Medulla oblongata (tissue), 1 donor: Measurements from ENCODE around the gene NR5A2.

Experiments used
- DNase-seq: peaks from one replicate; pipeline ENCODE4 v3.0.0-alpha.2; 2015; ENCODE audit errors: extremely low spot score

Gene NR5A2

DNA sequence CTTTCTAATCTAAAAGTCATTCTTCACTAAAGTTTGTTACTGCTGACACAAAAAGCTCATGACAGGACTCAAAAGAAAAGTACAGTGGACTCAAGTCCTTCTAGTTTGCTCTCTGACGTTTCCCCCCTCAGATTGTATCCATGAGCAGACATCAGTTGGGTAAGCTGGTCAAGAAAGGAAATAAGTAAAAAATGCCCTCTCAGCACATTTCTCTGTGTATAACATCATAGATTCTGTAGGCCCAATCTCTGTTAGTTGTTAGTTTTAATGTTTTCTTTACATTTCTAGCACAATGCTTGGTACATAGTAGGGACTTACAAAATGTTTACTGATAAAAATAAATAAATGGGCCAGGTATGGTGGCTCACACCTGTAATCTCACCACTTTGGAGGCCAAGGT, 96.8 kb downstream of the NR5A2 start:
- no peak for DNase-seq

DNA sequence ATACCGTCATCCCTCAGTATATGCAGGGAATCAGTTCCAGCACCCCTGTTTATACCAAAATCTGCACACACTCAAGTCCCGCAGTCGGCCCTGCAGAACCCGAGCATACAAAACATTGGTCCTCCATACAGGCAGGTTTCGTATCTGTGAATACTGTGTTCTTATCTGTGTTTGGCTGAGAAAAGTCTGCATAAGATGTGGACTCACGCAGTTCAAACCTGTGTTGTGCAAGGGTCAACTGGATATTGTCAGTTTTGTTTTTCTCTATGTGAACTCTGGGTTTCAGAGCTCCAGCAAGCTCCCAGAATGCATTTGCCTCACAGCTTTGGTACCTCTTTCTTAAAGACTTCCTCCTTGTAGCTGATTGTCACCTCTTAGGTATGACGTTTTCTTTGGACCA, 100.6 kb downstream of the NR5A2 start:
- DNase-seq: no peak

DNA sequence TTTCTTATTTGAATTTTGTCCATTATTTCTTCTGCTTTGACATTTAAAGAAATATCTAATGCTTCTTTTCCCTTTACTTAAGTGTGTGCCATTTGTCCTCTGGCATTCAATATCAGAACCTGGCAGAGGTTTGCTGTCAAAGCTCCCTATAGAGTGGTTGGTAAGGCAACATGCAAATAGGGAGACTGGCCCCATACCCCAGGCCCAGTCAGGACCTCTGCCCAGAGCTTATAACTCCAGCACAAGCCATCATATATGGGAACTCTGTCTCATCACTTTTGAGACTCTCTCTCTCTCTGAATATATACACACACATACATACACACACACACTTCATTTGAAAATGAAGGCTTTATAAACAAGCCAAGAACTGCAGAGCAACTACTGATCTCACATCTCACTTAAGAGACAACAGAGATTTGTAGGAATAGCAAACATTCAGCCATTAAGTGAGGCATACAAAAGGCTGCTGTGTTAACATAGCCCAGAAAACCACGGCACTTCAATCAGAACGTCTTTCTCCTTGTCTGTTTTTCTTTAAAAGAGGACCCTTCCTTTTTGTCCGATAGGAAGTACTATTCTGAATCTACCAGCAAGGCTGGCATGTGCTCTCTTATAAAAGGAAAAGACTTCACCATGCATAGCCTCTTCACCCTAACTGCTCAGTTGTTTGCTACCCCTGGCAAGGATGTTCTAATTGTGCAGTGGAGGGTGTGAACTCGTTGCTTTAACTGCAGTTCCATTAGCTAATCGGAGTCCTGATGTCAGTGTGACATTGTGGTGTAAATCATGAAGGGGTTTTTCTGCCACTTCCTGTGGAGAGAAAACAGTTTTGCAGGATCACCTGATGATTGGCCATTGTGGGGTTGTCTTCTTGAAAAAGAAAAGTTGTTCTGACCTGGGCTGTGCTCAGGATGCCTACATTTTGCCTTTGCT, 101.7 kb downstream of the NR5A2 start:
- DNase-seq: no peak

DNA sequence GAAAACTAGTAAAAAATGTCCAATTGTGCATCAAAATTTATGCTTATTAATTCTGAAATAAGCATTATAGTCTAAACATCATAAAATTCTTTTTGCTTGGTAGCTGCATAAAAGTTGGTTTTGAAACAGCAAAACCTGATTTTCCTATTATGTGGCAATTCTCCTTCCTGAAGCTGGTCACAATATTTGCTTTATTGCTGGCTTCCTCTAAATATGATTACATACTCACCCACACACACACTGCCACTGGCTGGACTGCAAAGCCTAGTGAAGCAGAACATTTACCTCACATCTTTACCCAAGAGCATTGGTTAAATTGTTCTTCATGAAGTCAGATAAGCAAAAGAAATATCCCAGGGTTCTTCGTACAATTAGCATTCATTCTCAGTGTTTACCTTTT, 103.0 kb downstream of the NR5A2 start:
- DNase-seq: no peak

DNA sequence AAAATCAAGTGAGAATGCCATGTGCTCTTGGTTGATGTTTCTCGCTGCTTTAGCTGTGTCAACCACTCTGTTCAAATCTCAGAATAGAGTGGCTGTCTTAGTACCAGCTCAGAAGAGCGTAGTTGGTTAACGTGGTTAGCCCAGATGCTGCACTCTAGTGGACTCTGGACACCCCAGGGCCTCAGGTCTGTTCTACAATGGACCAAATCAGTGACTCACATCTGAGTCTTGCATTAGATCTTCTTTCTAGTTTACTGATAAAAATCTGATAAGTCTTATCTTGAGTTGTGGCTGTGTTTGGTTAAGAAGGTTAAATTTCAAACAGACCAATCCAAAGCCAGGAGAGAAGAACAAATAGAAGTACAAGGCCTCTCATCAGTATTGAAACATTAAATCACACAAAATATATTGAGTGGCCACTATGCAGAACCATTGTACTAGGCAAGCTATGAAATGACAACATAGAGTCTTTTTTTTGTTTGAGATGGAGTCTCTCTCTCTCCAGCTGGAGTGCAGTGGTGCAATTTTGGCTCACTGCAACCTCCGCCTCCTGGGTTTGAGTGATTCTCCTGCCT, 104.1 kb downstream of the NR5A2 start:
- DNase-seq: no peak

DNA sequence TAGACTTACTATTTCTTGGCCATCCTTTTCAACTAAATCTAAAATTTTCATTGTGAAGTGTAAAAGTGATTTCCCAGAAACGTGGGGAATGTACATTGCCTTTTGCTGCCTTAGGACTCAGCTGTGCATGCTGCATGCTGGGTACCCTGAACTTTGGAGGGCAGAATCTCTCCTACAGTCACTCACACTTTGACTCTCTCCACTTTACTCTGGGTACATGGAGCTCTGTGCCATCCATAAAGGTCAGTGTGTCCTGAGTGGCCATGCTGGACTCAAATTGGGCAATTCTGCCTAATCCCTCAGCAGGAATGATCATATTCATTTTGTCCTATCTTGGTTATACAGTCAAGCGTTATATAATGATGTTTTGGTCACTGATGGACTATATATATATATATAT, 105.6 kb downstream of the NR5A2 start:
- no peak for DNase-seq

DNA sequence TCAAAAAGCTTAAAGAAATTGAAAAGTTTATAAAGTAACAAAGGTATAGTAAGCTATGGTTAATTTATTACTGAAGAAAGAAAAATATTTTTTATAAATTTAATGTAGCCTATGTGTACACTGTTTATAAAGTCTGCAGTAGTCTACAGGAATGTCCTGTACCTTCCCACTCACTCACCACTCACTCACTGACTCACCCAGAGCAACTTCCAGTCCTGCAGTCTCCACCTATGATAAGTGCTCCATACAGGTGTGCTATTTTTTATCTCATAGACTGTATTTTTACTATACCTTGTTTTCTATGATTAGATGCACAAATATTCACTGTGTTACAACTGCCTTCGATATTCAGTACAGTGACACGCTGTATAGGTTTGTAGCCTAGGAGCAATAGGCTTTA, 106.6 kb downstream of the NR5A2 start:
- no peak for DNase-seq

DNA sequence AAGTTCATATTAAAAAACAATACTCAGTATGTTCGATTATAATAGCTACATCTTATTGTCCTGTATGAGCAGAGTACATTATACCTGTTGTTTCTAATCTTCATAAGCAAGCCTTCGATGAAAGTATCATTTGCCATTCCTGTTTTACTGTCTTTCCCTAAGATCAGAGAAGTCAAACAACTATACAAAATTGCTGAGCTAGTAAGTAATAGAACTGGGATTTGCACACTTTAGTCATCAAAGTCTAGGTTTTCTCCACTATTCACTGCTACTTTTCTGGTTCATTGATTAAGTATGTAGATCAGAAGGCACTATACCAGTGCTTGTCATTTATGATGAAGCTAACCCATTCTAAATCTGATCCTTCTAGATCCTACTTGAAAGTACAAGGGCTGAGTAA, 108.9 kb downstream of the NR5A2 start:
- no peak for DNase-seq

DNA sequence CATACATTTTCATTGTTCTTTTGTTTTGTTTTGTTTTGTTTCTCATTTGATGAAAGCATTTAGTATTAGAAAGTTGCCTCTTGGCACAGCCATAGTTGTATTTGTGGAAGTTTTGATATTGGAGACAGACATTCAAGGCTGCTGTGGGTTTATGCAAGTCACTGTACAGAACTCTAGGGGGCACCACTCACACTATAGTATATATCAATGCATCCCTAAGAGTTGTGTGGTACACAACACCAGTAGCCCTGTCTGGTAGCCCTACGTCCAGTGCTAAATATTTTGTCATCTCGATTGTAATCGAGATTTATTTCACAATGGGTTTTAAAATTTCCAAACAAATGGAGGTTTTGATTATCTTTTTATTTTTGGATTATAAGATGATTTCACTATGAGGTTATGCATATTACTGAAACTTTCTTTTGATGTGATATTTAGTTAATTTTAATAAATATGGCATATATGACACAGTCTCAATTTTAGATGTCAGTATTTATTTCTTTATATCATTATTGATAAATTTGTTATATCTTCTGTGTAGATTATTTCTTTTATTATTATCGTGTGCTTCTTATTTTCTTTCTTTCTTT, 112.2 kb downstream of the NR5A2 start:
- peak; percentile 40 for DNase-seq

DNA sequence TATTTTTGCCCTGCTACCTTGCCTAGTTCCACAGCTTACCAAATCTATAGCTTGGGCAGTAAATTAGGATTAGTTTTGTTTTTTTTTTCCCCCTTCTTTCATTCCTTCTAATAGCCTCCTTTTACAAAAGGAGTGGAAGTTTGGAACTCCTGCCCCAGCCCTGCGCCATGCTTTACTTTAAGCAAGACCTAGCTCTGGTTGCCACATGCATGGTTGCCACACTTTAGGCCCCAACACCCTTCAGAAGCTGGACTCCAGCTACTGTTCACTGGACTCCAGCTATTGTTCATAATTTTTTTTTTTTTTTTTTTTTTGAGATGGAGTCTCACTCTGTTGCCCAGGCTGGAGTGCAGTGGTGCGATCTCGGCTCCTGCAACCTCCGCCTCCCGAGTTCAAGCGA, 115.8 kb downstream of the NR5A2 start:
- DNase-seq: no peak

DNA sequence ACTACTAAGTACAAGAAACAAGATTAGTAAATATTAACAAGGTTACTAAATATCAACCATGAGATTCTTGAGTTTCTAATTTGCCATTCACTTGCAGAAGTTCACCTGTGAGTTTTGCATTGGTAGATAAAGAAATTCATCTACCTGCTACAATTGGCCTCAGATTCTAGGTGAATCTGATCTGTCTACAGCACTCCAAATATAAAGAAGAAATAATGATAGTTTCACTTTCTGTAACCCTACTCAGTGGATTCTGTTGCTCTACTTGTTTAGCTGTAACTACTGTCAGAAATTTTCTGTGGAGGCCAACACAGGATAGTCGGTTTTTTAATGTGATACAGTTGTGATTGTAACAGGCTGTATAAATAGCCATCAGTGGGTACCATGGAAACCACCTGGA, 118.6 kb downstream of the NR5A2 start:
- DNase-seq: no peak

DNA sequence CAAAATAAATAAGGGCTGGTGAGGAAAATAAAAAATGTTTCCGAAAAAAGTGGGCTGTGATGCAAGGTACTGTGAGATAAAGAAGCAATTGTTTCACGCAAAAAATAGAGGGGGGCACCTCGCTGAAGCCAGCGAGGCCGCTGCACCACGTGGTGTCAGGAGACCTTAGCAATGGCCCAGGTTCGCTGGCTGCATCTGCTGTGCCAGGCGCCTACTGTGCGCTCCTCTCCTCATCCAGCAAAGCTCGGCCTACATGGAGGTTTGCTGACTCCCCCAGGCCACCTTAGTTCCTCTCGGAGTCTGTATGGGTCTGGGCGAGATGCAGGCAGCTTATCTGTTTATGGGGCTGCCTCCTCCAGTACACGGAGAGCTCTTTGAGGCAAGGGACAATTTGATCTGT, 119.6 kb downstream of the NR5A2 start:
- DNase-seq: no peak

DNA sequence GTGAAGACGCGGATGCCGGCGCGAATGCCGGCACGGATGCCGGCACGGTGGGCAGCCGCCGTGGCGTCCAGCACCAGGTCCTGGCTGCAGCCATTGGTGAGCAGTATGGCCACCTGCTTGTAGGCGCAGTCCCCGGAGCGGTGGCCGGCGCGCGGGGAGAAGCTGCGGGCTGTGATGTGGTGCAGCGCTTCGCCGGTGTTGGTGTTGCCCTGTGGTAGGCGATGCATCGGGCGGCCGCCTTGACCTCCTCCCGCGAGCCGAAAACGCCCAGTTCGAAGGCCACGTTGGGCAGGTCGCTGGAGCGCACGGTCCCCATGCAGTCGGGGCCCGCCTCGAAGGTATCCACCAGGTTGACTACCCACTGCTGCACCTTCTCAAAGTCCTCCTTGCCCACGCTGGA, 120.2 kb downstream of the NR5A2 start:
- no peak for DNase-seq

DNA sequence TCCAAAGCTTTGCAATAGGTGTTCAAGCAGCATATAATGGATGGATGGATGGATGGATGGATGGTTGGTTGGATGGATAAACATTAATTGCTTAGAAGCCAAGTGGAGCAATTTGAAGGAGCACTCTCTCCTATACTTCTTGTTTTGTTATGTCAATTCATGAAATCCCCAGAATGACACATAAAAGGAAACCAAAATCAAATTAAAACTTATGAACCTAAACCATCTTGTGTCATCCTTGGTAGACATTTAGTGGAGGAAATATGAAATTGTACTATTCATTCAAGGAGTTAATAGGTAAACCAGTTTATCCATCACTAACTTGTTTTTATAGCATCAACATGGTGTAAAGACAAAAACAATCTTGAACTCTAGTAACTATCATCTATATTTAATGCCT, 122.5 kb downstream of the NR5A2 start:
- DNase-seq: no peak

DNA sequence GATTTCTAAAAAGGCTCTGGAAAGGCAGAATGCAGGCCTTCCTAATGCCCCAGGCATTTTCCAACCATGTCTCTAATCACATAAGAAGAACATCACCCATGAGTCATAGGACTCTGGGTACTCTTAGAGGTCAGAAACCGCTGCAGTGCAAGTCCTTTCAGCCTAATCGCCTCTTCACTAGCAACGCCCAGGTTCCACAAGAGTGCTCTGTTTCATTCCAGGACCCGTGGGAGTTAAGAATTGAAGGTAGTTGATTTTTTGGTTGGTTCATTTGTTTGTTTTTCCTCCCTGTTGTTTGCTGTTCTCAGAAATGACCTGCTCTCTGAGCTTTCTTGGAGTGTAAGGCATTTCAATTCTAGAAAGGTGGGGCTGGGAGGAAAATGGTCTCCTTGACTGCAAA, 123.2 kb downstream of the NR5A2 start:
- no peak for DNase-seq

DNA sequence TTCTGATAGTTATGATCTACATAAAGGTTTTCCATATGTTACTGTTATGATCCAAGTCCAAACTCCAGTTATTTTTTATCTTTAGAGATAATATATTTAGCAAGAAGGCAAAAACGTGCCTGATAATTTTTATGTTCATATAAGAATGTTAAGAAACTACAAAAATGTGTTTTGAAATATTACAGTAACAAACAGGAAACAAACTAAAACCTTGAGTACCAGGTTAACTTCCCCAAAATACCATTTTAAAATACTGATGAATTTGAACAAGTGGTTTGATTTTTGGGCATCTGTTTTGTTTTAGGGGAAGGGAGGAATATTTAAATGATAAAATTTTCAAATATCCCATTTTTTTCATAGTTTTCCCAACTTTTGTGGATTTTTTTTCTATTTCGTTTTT, 124.8 kb downstream of the NR5A2 start:
- DNase-seq: no peak

DNA sequence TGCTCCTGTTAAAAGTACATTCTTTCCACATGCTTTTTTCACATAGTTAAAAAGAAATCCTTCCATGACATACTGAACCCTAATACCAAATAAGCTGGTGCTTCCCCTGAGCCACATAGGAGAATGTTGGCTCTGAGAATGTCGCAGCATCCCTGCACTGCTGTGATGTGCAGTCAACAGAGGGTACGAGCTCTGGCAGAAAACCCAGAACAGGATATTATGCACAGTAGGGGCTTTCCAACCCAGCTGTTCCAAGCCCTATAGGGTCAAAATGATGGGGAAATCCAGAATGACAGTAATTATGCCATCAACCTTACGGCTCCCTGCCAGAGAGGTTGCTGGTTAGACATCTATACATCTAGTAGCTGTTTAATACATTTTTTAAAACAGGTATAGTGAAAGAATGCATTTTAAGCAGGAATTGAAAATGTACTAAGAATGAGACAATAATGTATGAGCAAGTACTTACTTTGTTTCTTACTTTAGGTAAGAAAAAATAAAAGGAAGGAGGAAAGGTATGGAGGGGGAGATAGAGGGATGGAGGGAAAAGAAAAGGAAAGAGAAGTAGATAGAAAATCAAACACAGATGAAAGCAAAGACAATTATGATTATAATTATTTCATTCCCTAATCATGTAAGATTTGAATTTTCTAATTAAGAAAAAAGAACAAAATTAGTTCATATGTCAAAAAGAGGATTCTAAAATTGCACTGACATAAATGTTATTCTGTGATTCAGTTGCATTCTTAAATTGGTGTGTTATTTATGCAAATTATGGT, 126.0 kb downstream of the NR5A2 start:
- no peak for DNase-seq

DNA sequence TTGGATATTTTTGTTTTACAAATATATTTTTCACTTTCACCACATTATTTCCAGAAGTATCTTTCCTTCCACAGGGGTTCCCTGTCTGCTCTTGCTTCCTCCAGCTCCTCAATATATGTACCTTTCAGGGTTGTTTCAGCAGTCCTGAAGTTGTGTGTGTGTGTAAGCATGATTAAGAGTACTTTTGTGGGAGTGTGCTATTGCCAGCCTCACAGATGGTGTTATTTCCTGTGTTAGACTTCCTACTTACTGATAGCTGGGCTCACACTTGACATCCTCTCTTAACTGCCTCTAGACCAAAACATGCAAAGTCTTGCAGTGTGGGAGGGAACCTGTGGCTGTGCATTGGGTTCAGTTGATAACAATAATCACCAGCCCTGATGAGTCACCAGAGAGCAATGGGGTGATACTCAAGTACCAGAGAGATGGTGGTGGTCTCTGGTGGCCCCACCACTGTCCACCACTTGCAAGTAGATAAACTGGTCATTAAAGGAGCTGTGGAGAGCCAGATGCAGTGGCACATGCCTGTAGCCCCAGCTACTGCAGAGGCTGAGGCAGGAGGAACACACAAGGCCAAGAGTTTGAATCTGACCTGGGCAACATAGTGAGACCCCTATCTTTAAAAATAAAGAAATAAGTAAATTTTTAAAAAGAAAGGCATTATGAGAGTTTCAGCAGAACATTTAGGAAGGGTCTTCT, 126.7 kb downstream of the NR5A2 start:
- DNase-seq: no peak

DNA sequence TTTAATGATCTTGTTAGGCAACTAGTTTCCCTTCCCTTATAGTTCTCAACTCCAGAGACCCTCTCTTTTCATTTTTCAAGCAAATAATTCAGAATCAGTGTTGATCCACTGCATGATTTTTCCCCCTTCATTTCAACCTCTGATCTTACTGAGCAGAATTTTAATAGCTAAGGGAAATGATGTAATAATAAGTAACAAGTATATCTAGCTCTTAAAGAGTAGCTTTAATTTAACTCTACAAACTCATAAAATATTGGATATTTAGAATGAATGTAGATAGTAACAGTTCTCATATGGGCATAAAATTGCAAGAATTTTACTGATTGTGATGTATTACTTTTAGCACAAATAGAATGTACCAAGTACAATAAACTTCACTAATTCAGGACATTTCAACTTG, 130.2 kb downstream of the NR5A2 start:
- DNase-seq: no peak

DNA sequence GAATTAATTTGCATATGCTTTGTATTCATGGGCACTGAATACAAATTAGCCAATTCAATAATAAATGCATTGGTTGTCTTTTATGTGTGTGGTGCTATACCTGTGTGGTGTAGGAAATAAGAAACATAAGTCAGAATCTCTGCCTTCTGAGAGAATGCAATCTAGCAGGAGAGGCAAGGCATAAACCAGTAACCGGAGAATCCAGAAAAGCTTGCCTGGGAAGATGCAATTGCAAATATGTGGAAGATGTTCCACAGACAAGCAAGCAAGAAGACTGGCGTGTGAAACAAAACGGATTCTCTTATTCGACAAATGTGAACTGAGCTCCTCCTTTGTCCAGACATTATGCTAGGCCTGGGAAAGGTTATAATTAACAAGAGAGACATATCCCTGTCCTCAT, 134.3 kb downstream of the NR5A2 start:
- no peak for DNase-seq

DNA sequence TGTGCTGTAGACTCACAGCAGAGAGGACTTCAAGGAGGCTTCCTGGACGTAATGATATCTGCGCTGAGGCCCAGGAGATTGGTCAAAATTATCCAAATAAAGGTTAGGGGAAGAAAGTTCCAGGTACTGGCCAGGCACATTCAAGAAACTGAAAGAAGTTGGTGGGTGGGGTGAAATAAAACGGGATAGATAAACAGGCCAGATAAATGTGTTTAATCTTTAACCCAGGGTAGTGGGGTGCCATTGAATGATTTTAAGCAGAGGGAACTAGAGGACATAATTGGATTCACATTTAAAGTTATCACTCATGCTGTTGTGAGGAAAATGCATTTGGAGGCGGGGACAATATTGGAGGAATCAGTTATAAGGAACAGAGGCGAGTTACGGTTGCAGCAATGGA, 134.7 kb downstream of the NR5A2 start:
- DNase-seq: no peak

DNA sequence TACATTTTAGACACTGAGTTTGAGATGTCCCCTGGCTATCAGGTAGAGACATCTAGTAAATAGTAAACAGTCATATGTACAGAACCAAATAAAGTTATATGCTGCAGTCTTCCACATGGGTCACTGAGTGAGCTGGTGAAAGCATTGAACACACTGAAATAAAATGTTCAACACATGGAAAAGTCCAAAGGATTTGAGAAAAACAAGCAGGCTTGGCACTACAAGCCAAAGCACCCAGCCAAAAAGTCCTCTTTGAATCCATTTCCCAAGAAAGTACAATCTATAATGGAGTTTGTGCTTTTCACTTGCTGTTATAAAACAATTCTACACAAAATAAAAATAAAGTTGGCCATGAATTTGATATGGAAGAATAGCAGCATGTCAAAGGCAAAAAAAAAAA, 135.4 kb downstream of the NR5A2 start:
- DNase-seq: no peak
